Measurements from ENCODE around the gene YBEY.

- TF ChIP-seq POLR2A (IDR thresholded peaks at IDR 0.05; ENCODE audit: low read depth, low read length) (no peak), POLR2AphosphoS5 (IDR thresholded peaks at IDR 0.05; ENCODE audit: low read depth, low read length) (no peak)
These were observed 46.3 kb upstream of the YBEY start for GRCh38 chr21:46239817-46240325.

All from GM12892 (cell line).